Left cardiac atrium (tissue), 4 donors: Measurements from ENCODE around the gene BTBD2. TPM values are rescaled to one million over a fixed set of nuclear protein-coding genes. Genes with fewer than 3 reads are reported as not detected.

Experiments used
- ATAC-seq, 2 donors: fragments of 200-7000 bp; cut with Tn5 transposase; one replicate each; pipeline ENCODE4 v1.9.1; 2020; ENCODE audit warnings: mild to moderate bottlenecking in 2 of 2, moderate library complexity in 2 of 2
- DNase-seq: peaks from one replicate; pipeline ENCODE4 v3.0.0-alpha.2; 2020
- intact Hi-C, 2 donors: fragments of 100-400 bp; cut with DNase I; formaldehyde crosslinking; loops; one replicate each; pipeline versions ENCODE4 v1.14.1 to v1.15.1; 2022 to 2023
- total RNA-seq, 2 donors: library from RNA; stranded (reverse); fragmentation: NEBNext Ultra II Directional; extraction: Animal tissue kit (Norgen Biotek cat#: 25700); gene quantifications; one replicate each; pipeline ENCODE4 v1.2.1, GENCODE V29; 2021
- donor health status: DM: no; HTN: yes; CAD: no.
- donor health status: DM: no; HTN: yes; CAD: no; lungs with severe emphysema.
- donor health status: DM: yes; HTN: yes; CAD: no.
- donor health status: Dilated cardiomyopathy.

The BTBD2 gene
- total RNA-seq, 2 donors from 2014 or later, result 51.4 to 54.3 TPM

GRCh38 chr19:2051773-2052704, 36.5 kb upstream of the BTBD2 start:
- intact Hi-C loops, result no loop called here
- peak in 1 of 2 donors; percentile 14 for ATAC-seq
- peak; percentile 76 for DNase-seq

GRCh38 chr19:2050991-2051772, 35.7 kb upstream of the BTBD2 start, which contains the start of gene MKNK2:
Gene MKNK2 (minus strand): TSS chr19:2051244. CDS start chr19:2050851, 393 bp downstream.
- intact Hi-C loops, result no loop called here
- DNase-seq (peak; percentile 95), ATAC-seq (peak; percentile 75 to 85)

DNA sequence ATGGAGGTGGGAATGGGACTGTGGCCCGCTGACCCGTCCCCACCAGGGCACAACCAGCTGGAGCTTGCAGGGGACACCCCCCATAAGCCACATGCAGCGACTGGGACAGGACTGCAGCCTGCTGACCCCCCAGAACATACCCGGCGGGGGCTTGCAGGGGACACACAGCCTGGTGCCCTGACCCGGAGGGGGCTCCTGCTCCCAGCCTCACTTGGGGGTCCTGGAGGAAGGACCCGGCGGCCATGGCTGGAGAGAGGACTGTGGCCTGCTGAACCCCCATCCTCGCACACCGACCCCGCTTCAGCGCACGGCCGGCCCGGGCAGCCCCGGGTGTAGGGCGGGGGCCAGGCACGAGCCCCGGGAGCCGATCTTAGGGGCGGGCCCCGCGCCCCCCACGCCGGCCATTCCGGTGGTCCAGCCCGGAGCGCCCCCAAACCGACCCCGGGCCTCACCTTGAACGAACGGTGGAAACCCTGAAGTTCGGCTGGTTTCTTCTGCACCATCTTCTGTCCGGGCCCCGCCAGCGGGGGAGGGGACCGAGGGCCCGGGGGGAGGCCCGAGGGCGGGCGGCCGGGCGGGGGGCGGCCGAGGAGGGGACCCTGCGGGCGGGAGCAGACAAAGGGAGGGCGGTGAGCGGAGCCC, 35.0 kb upstream of the BTBD2 start:
- intact Hi-C loops, result no loop called here
- ATAC-seq (peak; percentile 2 to 9), DNase-seq (peak; percentile 33)

GRCh38 chr19:2049741-2050348, 34.3 kb upstream of the BTBD2 start:
- peak; percentile 80 for DNase-seq
- peak; percentile 46 to 61 for ATAC-seq
- intact Hi-C loops, result no loop called here

DNA sequence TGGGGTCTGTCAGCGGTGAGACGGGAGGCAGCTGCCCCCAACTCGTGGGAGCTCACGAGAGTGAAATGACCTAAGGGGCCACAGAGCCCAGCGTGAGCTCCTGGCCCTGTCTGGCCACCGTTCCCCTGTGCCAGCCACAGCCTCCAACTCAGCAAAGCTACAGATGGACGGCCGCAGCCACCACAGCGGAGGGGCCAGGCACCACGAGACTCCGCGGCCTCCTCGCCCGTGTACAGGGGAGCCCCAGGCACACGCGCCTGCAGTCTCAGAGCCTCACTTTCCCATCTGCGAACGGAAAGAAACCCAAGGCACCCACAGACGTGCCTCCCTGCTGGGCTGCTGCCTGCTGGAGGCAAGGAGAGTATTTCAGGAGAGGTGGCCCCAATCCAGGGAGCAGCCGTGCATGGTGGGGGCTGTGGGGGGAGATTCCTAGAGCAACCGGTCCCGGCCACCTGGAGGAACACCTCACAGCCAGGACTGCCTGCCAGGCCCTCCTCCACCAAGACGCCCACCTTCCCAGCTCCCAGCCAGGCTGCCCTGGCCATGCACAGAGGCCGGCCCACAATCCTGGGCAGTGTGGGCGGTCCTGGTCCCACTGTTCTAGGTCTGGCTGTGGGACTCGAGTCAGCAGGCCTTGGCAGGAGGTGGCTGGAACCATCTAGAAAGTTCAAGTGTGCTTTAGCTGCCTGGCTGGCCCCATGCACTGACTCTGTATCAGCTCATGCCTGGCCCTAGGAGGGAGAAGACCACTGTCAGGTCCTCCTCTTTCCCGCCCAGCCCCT, 33.6 kb upstream of the BTBD2 start:
- ATAC-seq (peak in 1 of 2 donors; percentile 2), DNase-seq (peak; percentile 48)
- intact Hi-C loops, result no loop called here

GRCh38 chr19:2048104-2048958, 32.8 kb upstream of the BTBD2 start:
- ATAC-seq (no peak), DNase-seq (no peak)
- intact Hi-C loops, result no loop called here

GRCh38 chr19:2047449-2048103, 32.1 kb upstream of the BTBD2 start:
- DNase-seq (peak; percentile 73), ATAC-seq (no peak)
- intact Hi-C loops, result no loop called here

GRCh38 chr19:2047076-2047448, 31.5 kb upstream of the BTBD2 start:
- DNase-seq (no peak), ATAC-seq (no peak)
- intact Hi-C loops, result no loop called here

- DNase-seq (no peak), ATAC-seq (no peak)
- intact Hi-C loops, result no loop called here
Measured at GRCh38 chr19:2046046-2046907, 30.8 kb upstream of the BTBD2 start.

DNA sequence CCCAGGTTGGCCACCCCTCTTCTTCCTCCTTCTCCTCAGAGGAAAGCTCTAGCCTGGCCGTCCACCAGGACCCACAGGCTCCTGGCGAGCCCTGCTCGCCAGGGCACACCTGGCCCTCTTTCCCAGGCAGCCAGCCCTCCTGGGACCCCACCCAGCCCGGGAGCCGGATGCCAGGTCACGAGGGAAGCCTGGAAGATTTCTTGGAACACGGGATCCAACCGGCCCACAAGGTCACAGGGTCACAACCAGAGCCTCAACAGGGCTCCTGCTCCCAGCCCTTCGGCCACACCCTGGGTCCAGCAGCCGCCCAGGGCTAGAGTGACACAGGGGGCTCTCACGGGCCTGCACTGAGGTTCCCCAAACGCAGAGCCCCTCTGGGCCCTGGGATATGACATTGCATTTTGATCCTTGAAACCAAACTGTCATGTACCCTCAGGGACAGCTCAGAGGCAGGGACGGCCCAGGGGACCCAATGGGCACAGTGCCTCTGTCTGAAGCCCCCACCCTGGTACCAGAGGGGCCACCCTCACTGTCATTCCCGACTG, 30.1 kb upstream of the BTBD2 start:
- DNase-seq, result no peak
- intact Hi-C loops, result no loop called here
- ATAC-seq, result no peak

DNA sequence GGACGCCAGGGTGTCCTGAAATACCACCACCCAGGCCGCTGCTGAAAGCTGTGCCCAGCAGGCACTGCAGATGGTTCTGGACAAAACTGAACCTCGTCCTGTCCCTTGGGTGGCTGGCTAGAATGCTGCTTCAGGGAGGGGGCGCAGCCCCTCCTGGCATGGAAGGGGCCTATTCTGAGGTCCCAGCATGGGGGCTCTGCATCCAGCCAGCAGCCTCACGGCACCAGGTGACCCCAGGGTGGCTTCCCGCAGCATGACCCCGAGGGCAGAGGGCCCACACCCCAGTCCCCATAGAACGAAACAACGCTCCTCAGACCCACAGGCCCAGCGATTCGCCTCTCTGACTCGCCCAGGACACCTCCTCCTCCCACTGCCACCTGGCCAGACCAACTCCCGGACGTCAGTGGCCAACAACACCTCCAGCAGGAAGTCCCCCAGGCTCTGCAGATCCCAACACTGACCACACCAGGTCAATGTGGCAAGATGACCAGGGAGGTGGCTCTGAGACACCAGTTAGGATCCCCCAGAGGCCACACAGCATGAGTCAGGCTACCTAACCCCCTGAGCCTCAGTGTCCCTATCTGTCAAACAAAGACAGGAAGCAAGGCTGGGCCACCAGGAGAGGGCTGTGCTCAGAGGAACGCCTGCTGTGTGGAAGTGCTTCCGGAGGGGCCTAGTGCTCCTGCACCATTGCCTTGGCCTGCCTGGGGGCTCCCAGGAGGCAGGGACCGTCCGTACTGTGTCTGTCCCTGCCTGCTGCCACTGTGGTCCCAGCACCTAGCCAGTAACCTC, 29.4 kb upstream of the BTBD2 start:
- no peak for ATAC-seq
- intact Hi-C loops, result no loop called here
- DNase-seq, result no peak

DNA sequence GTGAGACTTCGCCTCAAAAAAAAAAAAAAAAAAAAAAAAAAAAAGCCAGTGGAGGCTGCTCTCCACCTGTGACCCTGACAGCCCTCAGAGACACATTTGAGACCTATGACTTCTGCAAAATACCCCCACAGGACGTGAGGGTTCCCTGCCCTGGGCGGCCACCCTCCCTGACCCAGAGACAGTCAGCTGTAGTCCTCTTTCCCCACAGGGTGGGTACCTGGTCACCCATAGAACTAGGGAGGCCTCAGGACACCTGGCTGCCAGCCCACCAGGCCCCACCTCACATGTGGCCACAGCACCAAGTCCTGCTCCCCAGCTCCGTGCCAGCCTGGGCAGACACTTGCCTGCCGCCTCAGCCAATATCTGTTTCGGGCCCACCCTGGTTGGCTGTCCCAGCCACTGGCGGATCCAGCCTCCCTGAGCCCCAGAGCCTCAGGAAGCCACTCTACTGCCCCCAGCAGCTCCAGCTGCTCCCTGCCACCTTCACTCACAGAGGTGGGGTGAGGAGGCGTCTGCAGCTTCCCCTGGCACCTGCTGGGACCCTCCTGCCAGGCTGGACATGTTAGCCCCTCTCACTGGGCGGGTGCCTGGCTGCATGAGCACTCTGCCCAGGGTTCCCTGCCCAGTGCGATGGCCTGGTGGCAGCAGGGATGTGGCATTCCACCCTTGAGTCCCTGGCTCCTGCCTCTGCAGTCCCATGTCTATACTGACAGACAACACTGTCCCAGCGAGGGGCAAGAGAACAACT, 28.6 kb upstream of the BTBD2 start:
- DNase-seq, result no peak
- intact Hi-C loops, result loop anchor here in 1 of 2 donors (2.0 kb wide), 1 partner anchor 21 kb away; no protein-coding TSS in a partner anchor
- no peak for ATAC-seq

DNA sequence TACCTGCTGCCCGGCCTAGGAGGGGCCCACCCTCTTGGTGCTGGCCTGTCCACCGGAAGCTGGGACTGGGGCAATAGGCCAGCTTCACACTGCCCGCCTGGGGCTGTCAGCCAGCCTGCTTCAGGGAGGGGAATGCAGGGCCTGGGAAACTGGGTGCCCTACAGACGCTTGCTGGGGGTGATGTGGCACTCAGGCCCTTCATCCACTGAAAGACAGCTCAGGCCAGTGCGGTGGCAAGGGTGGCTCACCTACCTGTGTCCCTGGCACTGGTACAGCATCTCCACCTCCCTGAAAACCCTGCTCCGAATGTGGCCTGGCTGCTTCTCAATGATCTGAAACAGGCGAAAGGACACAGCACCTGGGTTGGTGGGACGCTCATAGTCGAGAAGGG, 27.7 kb upstream of the BTBD2 start:
- ATAC-seq (no peak), DNase-seq (no peak)
- intact Hi-C loops, result loop anchor here in 1 of 2 donors (2.0 kb wide), 1 partner anchor 22 kb away; no protein-coding TSS in a partner anchor
